ENCODE data around the gene RNF141.

- TF ChIP-seq CTCF (IDR thresholded peaks at IDR 0.05) (no peak), EZH2phosphoT487 (IDR thresholded peaks at IDR 0.05) (no peak)
Observed at GRCh38 chr11:10473371-10473770, 67.6 kb downstream of the RNF141 start.

All from neural progenitor cell (in vitro differentiated cells).